Nephron (organoid): ENCODE measurements around the gene ZFYVE28.

Experiments
- H3K27ac Mint-ChIP-seq, 3 experiments: 2 replicates each; pipeline ENCODE4 v1.8.0; 2020; ENCODE audit warnings: mixed read lengths in 3 of 3, mild to moderate bottlenecking in 2 of 3, moderate library complexity in 1 of 3
- H3K27me3 Mint-ChIP-seq: 2 replicates; pipeline ENCODE4 v1.8.0; 2021; ENCODE audit warnings: low read depth, mild to moderate bottlenecking, moderate library complexity, mixed read lengths
- H3K36me3 Mint-ChIP-seq: 2 replicates; pipeline ENCODE4 v1.8.0; 2020; ENCODE audit warnings: low read depth, mixed read lengths
- H3K4me1 Mint-ChIP-seq: 2 replicates; pipeline ENCODE4 v1.8.0; 2020; ENCODE audit warnings: mixed read lengths
- H3K4me3 Mint-ChIP-seq, 3 experiments: 2 replicates each; pipeline ENCODE4 v1.8.0; 2020; ENCODE audit warnings: mild to moderate bottlenecking in 3 of 3, mixed read lengths in 3 of 3, moderate library complexity in 2 of 3
- H3K9me3 Mint-ChIP-seq: 2 replicates; pipeline ENCODE4 v1.8.0; 2020; ENCODE audit warnings: mixed read lengths
- TF ChIP-seq, protein P1 (sequence below), 3 experiments: fragments of 200-600 bp; sonication (generic); IDR thresholded peaks; one replicate each; pipeline ENCODE4 v1.5.0; 2021; ENCODE audit warnings: antibody characterized with exemption in 3 of 3; ENCODE audit not compliant: unreplicated experiment in 3 of 3

Gene ZFYVE28

GRCh38 chr4:2425386-2426068 is 7.1 kb upstream of the ZFYVE28 start:
- Mint-ChIP-seq H3K4me1 (no peaks in the 10 kb centered on the region), H3K9me3 (no peaks in the 10 kb centered on the region), H3K27ac (no peak overlapping the region), H3K4me3 (no peak overlapping the region), H3K27me3 (peaks cover 39% of the 10 kb centered on the region), H3K36me3 (no peaks in the 10 kb centered on the region)
- TF ChIP-seq, protein P1, sequence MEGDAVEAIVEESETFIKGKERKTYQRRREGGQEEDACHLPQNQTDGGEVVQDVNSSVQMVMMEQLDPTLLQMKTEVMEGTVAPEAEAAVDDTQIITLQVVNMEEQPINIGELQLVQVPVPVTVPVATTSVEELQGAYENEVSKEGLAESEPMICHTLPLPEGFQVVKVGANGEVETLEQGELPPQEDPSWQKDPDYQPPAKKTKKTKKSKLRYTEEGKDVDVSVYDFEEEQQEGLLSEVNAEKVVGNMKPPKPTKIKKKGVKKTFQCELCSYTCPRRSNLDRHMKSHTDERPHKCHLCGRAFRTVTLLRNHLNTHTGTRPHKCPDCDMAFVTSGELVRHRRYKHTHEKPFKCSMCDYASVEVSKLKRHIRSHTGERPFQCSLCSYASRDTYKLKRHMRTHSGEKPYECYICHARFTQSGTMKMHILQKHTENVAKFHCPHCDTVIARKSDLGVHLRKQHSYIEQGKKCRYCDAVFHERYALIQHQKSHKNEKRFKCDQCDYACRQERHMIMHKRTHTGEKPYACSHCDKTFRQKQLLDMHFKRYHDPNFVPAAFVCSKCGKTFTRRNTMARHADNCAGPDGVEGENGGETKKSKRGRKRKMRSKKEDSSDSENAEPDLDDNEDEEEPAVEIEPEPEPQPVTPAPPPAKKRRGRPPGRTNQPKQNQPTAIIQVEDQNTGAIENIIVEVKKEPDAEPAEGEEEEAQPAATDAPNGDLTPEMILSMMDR (IDR thresholded peaks at IDR 0.05; ENCODE audit: unreplicated experiment in 3 of 3): no peak

- H3K27ac Mint-ChIP-seq: no peak overlapping the region
- TF ChIP-seq, protein P1 (IDR thresholded peaks at IDR 0.05; ENCODE audit: unreplicated experiment in 3 of 3): no peak
Observed at GRCh38 chr4:2424581-2424980, 6.1 kb upstream of the ZFYVE28 start.

DNA sequence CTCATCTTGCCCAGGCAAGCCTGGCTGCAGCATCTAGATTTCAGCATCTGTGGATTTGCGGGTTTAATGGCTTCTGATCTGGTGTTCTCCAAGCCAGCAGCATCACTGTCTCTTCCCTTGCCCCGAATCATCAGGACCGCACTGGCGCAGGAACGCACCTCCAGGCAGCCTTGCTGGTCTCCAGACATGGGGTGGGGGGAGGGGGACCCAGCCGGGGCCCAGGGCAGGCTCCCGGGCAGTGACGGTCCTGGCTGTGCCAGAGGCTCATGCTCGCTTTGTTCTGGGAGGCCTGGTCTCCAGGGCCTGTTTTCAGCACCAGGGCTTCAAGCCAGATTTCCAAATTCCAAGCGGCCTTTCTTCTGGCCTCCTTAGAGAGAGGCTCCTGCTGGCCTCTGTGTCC is 5.2 kb upstream of the ZFYVE28 start:
- Mint-ChIP-seq H3K4me1 (peaks cover 11% of the 10 kb centered on the region), H3K36me3 (no peaks in the 10 kb centered on the region), H3K27me3 (peaks cover 58% of the 10 kb centered on the region), H3K27ac (no peak overlapping the region), H3K4me3 (no peak overlapping the region), H3K9me3 (no peaks in the 10 kb centered on the region)
- TF ChIP-seq, protein P1 (IDR thresholded peaks at IDR 0.05; ENCODE audit: unreplicated experiment in 3 of 3): no peak

More at GRCh38 chr4:2424581-2424980, 6.1 kb upstream of the ZFYVE28 start:
- no peaks in the 10 kb centered on the region for H3K36me3 Mint-ChIP-seq
- no peaks in the 10 kb centered on the region for H3K9me3 Mint-ChIP-seq
- peaks cover 49% of the 10 kb centered on the region for H3K27me3 Mint-ChIP-seq
- H3K4me1 Mint-ChIP-seq: peaks cover 6% of the 10 kb centered on the region
- H3K4me3 Mint-ChIP-seq: no peak overlapping the region

DNA sequence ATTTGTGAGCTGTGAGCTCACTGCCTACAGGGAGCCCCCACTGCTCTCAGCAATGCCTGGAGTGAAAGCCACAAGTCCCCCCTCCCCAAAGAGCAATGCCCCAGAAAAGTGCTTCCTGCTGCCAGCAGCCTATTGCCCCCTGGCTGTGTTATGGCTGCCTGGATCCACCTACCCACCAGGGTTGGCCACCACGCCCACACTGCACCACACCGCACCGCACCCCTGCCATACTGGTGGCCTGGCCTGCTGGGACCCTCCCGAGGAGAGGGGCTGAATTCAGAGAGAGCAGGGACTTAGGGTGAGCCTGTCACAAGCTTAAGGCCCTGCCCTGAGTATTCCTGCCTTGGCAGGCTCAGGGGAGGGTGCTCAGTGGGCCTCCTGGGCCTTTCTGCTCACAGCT is 4.6 kb upstream of the ZFYVE28 start:
- no peak overlapping the region for H3K27ac Mint-ChIP-seq
- H3K9me3 Mint-ChIP-seq: no peaks in the 10 kb centered on the region
- peaks cover 11% of the 10 kb centered on the region for H3K4me1 Mint-ChIP-seq
- H3K4me3 Mint-ChIP-seq: no peak overlapping the region
- TF ChIP-seq, protein P1 (IDR thresholded peaks at IDR 0.05; ENCODE audit: unreplicated experiment in 3 of 3): no peak
- peaks cover 57% of the 10 kb centered on the region for H3K27me3 Mint-ChIP-seq
- no peaks in the 10 kb centered on the region for H3K36me3 Mint-ChIP-seq

GRCh38 chr4:2421928-2422327 is 3.5 kb upstream of the ZFYVE28 start:
- Mint-ChIP-seq H3K27me3 (peaks cover 64% of the 10 kb centered on the region), H3K4me3 (no peak overlapping the region), H3K27ac (no peak overlapping the region), H3K4me1 (peaks cover 11% of the 10 kb centered on the region), H3K36me3 (no peaks in the 10 kb centered on the region), H3K9me3 (no peaks in the 10 kb centered on the region)
- TF ChIP-seq, protein P1 (IDR thresholded peaks at IDR 0.05; ENCODE audit: unreplicated experiment in 3 of 3): no peak

DNA sequence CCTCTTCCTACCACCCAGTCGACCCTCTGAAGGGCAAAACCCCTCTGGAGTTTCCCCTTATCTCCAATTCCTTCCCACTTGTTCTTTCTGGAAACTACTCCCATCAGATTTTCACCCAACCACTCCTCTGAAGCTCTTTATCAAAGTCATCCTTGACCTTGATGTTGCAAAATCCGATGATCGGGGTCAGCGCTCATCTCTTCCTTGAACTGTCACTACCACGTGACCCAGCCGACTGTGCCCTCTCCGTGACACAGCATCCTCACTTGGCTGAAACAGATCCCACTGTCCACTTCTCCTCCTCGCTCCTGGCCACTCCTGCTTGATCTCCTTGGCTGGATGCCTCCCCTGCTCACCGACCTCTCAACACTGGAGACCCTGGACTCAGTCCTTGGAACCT is 1.4 kb upstream of the ZFYVE28 start:
- no peak overlapping the region for H3K27ac Mint-ChIP-seq
- peaks cover 83% of the 10 kb centered on the region for H3K27me3 Mint-ChIP-seq
- peak overlapping the region; percentile 83 to 86 (median 84) for H3K4me3 Mint-ChIP-seq
- H3K4me1 Mint-ChIP-seq: peaks cover 25% of the 10 kb centered on the region
- no peaks in the 10 kb centered on the region for H3K9me3 Mint-ChIP-seq
- H3K36me3 Mint-ChIP-seq: no peaks in the 10 kb centered on the region
- TF ChIP-seq, protein P1 (IDR thresholded peaks at IDR 0.05; ENCODE audit: unreplicated experiment in 3 of 3): no peak
